Measurements from ENCODE around the gene DMRT1.
"Not testable (repeated sequence)": the region's sequence is repeated elsewhere in the genome, so short reads cannot be mapped to it uniquely, and the experiment has no call there.

The DMRT1 gene

GRCh38 chr9:995192-995591, 153.7 kb downstream of the DMRT1 start:
- Histone ChIP-seq H3K9me3 (ENCODE audit: control insufficient read depth, insufficient read depth, low read length) (peaks cover 14% of the 10 kb centered on the region), H3K4me1 (ENCODE audit: control insufficient read depth, insufficient read depth, low read length) (no peaks in the 10 kb centered on the region), H3K36me3 (ENCODE audit: control insufficient read depth, insufficient read depth, low read length) (no peaks in the 10 kb centered on the region), H3K27me3 (ENCODE audit: control insufficient read depth, insufficient read depth, low read length) (peaks cover 2% of the 10 kb centered on the region), H3K9ac (ENCODE audit: low read depth, low read length) (no peak overlapping the region), H3K4me3 (ENCODE audit: low read depth, low read length) (no peak overlapping the region)

- Histone ChIP-seq H3K9ac (ENCODE audit: low read depth, low read length) (no peak overlapping the region), H3K36me3 (ENCODE audit: control insufficient read depth, insufficient read depth, low read length) (no peaks in the 10 kb centered on the region), H3K4me1 (ENCODE audit: control insufficient read depth, insufficient read depth, low read length) (no peaks in the 10 kb centered on the region), H3K27me3 (ENCODE audit: control insufficient read depth, insufficient read depth, low read length) (peaks cover 2% of the 10 kb centered on the region), H3K9me3 (ENCODE audit: control insufficient read depth, insufficient read depth, low read length) (peaks cover 14% of the 10 kb centered on the region), H3K4me3 (ENCODE audit: low read depth, low read length) (no peak overlapping the region)
Measured at GRCh38 chr9:995781-996180, 154.3 kb downstream of the DMRT1 start.

DNA sequence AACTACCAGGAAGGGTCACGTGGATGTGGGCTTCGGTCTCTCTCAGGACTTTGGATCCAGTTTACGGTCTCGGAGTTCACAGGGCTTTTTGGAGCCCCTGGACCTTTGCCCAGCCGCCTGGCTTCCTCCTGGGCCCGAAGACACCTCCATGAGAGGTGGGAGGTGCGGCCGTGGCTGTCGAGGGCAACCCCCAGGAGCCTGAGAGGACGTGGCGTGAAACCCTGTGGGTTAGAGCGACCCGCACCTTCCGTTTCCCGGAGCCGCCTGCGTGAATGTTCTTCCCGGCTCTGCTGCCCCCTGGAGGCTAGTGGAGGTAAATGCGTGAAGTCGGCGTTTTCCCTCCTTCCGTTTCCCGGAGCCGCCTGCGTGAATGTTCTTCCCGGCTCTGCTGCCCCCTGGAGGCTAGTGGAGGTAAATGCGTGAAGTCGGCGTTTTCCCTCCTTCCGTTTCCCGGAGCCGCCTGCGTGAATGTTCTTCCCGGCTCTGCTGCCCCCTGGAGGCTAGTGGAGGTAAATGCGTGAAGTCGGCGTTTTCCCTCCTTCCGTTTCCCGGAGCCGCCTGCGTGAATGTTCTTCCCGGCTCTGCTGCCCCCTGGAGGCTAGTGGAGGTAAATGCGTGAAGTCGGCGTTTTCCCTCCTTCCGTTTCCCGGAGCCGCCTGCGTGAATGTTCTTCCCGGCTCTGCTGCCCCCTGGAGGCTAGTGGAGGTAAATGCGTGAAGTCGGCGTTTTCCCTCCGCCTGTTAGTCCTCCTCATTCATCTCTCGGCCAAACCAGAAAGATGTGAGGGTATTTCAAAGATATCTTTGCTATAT, 157.0 kb downstream of the DMRT1 start:
- H3K4me1 ChIP-seq (ENCODE audit: control insufficient read depth, insufficient read depth, low read length): not testable (repeated sequence)

GRCh38 chr9:1001838-1002237, 160.3 kb downstream of the DMRT1 start:
- H3K9ac ChIP-seq (ENCODE audit: low read depth, low read length): no peak overlapping the region
- H3K36me3 ChIP-seq (ENCODE audit: control insufficient read depth, insufficient read depth, low read length): no peaks in the 10 kb centered on the region
- no peaks in the 10 kb centered on the region for H3K27me3 ChIP-seq (ENCODE audit: control insufficient read depth, insufficient read depth, low read length)
- peaks cover 18% of the 10 kb centered on the region for H3K9me3 ChIP-seq (ENCODE audit: control insufficient read depth, insufficient read depth, low read length)
- H3K4me3 ChIP-seq (ENCODE audit: low read depth, low read length): no peak overlapping the region
- no peaks in the 10 kb centered on the region for H3K4me1 ChIP-seq (ENCODE audit: control insufficient read depth, insufficient read depth, low read length)

More for the DNA sequence above, 157.0 kb downstream of the DMRT1 start:
- H3K9me3 ChIP-seq (ENCODE audit: control insufficient read depth, insufficient read depth, low read length): peaks cover 18% of the 10 kb centered on the region
- not testable (repeated sequence) for H3K27me3 ChIP-seq (ENCODE audit: control insufficient read depth, insufficient read depth, low read length); H3K9ac ChIP-seq (ENCODE audit: low read depth, low read length); H3K4me3 ChIP-seq (ENCODE audit: low read depth, low read length); H3K36me3 ChIP-seq (ENCODE audit: control insufficient read depth, insufficient read depth, low read length)

GRCh38 chr9:1002678-1003077, 161.2 kb downstream of the DMRT1 start:
- H3K9me3 ChIP-seq (ENCODE audit: control insufficient read depth, insufficient read depth, low read length): peaks cover 18% of the 10 kb centered on the region
- H3K4me3 ChIP-seq (ENCODE audit: low read depth, low read length): no peak overlapping the region
- no peaks in the 10 kb centered on the region for H3K27me3 ChIP-seq (ENCODE audit: control insufficient read depth, insufficient read depth, low read length)

GRCh38 chr9:1005043-1005667, 163.7 kb downstream of the DMRT1 start:
- H3K27me3 ChIP-seq (ENCODE audit: control insufficient read depth, insufficient read depth, low read length): peaks cover 15% of the 10 kb centered on the region
- no peaks in the 10 kb centered on the region for H3K36me3 ChIP-seq (ENCODE audit: control insufficient read depth, insufficient read depth, low read length)
- no peak overlapping the region for H3K9ac ChIP-seq (ENCODE audit: low read depth, low read length)
- H3K4me3 ChIP-seq (ENCODE audit: low read depth, low read length): no peak overlapping the region
- no peaks in the 10 kb centered on the region for H3K4me1 ChIP-seq (ENCODE audit: control insufficient read depth, insufficient read depth, low read length)
- H3K9me3 ChIP-seq (ENCODE audit: control insufficient read depth, insufficient read depth, low read length): peaks cover 4% of the 10 kb centered on the region

More at GRCh38 chr9:1002678-1003077, 161.2 kb downstream of the DMRT1 start:
- H3K9ac ChIP-seq (ENCODE audit: low read depth, low read length): no peak overlapping the region
- H3K4me1 ChIP-seq (ENCODE audit: control insufficient read depth, insufficient read depth, low read length): no peaks in the 10 kb centered on the region
- no peaks in the 10 kb centered on the region for H3K36me3 ChIP-seq (ENCODE audit: control insufficient read depth, insufficient read depth, low read length)

DNA sequence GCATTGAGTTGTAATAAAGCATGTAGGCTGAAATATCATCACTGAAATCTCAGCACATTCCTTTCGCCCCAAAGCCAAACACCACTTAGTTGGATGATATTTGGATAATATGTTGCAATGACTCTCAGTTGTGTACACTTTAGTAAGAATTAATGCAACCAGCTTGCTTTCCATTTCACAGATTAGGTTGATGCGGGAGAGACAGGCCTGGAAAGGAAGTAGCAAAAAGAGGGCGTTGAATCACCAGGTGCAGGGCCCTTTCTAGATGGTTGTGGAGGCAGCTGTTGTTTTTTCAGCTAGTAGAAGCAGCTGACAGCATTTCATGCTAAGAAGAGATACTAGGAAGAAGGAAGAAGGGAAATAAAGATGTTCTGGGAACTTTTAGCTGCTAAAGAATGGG, 165.8 kb downstream of the DMRT1 start:
- Histone ChIP-seq H3K27me3 (ENCODE audit: control insufficient read depth, insufficient read depth, low read length) (peaks cover 17% of the 10 kb centered on the region), H3K9ac (ENCODE audit: low read depth, low read length) (no peak overlapping the region), H3K4me1 (ENCODE audit: control insufficient read depth, insufficient read depth, low read length) (no peaks in the 10 kb centered on the region), H3K9me3 (ENCODE audit: control insufficient read depth, insufficient read depth, low read length) (no peaks in the 10 kb centered on the region), H3K4me3 (ENCODE audit: low read depth, low read length) (no peak overlapping the region), H3K36me3 (ENCODE audit: control insufficient read depth, insufficient read depth, low read length) (no peaks in the 10 kb centered on the region)

GRCh38 chr9:1008216-1008615, 166.7 kb downstream of the DMRT1 start:
- peaks cover 17% of the 10 kb centered on the region for H3K27me3 ChIP-seq (ENCODE audit: control insufficient read depth, insufficient read depth, low read length)
- no peak overlapping the region for H3K4me3 ChIP-seq (ENCODE audit: low read depth, low read length)
- H3K36me3 ChIP-seq (ENCODE audit: control insufficient read depth, insufficient read depth, low read length): no peaks in the 10 kb centered on the region
- H3K9ac ChIP-seq (ENCODE audit: low read depth, low read length): no peak overlapping the region
- H3K4me1 ChIP-seq (ENCODE audit: control insufficient read depth, insufficient read depth, low read length): no peaks in the 10 kb centered on the region
- no peaks in the 10 kb centered on the region for H3K9me3 ChIP-seq (ENCODE audit: control insufficient read depth, insufficient read depth, low read length)

DNA sequence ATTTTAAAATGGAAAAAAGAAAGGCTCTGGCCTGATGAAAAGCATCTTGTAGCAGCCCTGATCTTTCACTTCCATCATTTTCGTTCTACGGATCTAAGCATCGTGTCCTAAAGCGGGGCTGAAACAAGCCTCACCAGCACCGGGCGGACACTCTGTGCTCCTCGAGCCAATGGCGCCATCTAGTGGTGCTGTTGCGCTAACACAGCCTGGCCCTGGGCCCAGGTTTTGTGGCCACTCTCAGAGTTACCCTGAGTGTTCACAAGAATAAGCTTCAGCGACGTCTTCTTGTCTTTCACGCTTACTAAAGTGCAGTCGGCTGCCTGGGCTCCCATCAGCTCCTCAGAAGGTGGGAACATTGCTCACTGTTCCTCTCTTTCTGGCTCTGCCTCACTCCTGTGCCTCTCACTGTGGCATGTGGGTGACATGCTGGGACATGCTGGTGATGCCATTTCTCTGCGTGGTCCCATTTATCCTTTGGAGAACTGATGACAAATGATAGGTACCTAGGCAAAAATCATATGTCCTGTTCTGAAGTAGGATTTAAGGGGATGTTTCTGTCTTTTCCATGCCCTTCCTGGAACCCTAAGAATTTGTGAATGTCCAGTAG, 167.7 kb downstream of the DMRT1 start:
- no peak overlapping the region for H3K9ac ChIP-seq (ENCODE audit: low read depth, low read length)
- H3K36me3 ChIP-seq (ENCODE audit: control insufficient read depth, insufficient read depth, low read length): no peaks in the 10 kb centered on the region
- H3K4me3 ChIP-seq (ENCODE audit: low read depth, low read length): no peak overlapping the region
- peaks cover 17% of the 10 kb centered on the region for H3K27me3 ChIP-seq (ENCODE audit: control insufficient read depth, insufficient read depth, low read length)
- H3K4me1 ChIP-seq (ENCODE audit: control insufficient read depth, insufficient read depth, low read length): no peaks in the 10 kb centered on the region
- no peaks in the 10 kb centered on the region for H3K9me3 ChIP-seq (ENCODE audit: control insufficient read depth, insufficient read depth, low read length)

GRCh38 chr9:1013021-1013420, 171.5 kb downstream of the DMRT1 start:
- Histone ChIP-seq H3K36me3 (ENCODE audit: control insufficient read depth, insufficient read depth, low read length) (no peaks in the 10 kb centered on the region), H3K9ac (ENCODE audit: low read depth, low read length) (no peak overlapping the region), H3K4me1 (ENCODE audit: control insufficient read depth, insufficient read depth, low read length) (no peaks in the 10 kb centered on the region), H3K9me3 (ENCODE audit: control insufficient read depth, insufficient read depth, low read length) (no peaks in the 10 kb centered on the region), H3K4me3 (ENCODE audit: low read depth, low read length) (no peak overlapping the region), H3K27me3 (ENCODE audit: control insufficient read depth, insufficient read depth, low read length) (peaks cover 17% of the 10 kb centered on the region)

DNA sequence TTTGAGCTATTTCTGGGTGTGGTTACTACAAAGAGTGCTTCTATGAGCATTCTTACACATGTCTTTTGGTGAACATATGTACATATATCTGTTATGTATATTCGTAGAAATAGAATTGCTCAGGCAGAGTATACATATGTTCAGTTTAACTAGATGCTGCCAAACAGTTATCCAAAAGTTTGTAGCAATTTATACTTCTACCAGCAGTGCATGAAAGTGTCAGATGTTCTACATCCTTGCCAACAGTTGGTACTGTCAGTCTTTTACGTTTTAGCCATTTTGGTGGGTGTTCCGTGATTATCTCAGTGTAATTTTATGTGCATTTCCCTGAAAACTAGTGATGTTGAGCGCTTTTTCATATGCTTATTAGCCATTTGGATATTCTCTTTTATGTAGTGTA, 172.7 kb downstream of the DMRT1 start:
- Histone ChIP-seq H3K9ac (ENCODE audit: low read depth, low read length) (no peak overlapping the region), H3K4me1 (ENCODE audit: control insufficient read depth, insufficient read depth, low read length) (no peaks in the 10 kb centered on the region), H3K9me3 (ENCODE audit: control insufficient read depth, insufficient read depth, low read length) (no peaks in the 10 kb centered on the region), H3K27me3 (ENCODE audit: control insufficient read depth, insufficient read depth, low read length) (peaks cover 9% of the 10 kb centered on the region), H3K4me3 (ENCODE audit: low read depth, low read length) (no peak overlapping the region), H3K36me3 (ENCODE audit: control insufficient read depth, insufficient read depth, low read length) (no peaks in the 10 kb centered on the region)

GRCh38 chr9:1014640-1015039, 173.1 kb downstream of the DMRT1 start:
- no peaks in the 10 kb centered on the region for H3K36me3 ChIP-seq (ENCODE audit: control insufficient read depth, insufficient read depth, low read length)
- no peak overlapping the region for H3K4me3 ChIP-seq (ENCODE audit: low read depth, low read length)
- no peak overlapping the region for H3K9ac ChIP-seq (ENCODE audit: low read depth, low read length)
- peaks cover 5% of the 10 kb centered on the region for H3K27me3 ChIP-seq (ENCODE audit: control insufficient read depth, insufficient read depth, low read length)
- H3K9me3 ChIP-seq (ENCODE audit: control insufficient read depth, insufficient read depth, low read length): no peaks in the 10 kb centered on the region
- H3K4me1 ChIP-seq (ENCODE audit: control insufficient read depth, insufficient read depth, low read length): no peaks in the 10 kb centered on the region

Measured in iPS-15b (cell line).